Neural cell (in vitro differentiated cells): Measurements from ENCODE around the gene AGAP2.

Experiments used
- CTCF ChIP-seq: fragments of 450-650 bp; IDR thresholded peaks from 2 replicates; pipeline ENCODE4 v1.5.1; 2014; ENCODE audit warnings: antibody characterized with exemption, mild to moderate bottlenecking, moderate library complexity; ENCODE audit not compliant: poor library complexity, severe bottlenecking
- EP300 ChIP-seq: fragments of 450-650 bp; conservative IDR thresholded peaks from 2 replicates; pipeline ENCODE4 v1.6.1; 2014; ENCODE audit warnings: antibody characterized with exemption, mild to moderate bottlenecking, moderate library complexity; ENCODE audit not compliant: poor library complexity, severe bottlenecking
- EZH2 ChIP-seq: fragments of 200-600, 300-800 bp; shearing (Covaris generic), sonication (generic); IDR thresholded peaks from 2 replicates; pipeline ENCODE4 v1.6.1; 2014; ENCODE audit warnings: antibody characterized with exemption, low read length, borderline replicate concordance, mild to moderate bottlenecking; ENCODE audit not compliant: insufficient read depth, poor library complexity, severe bottlenecking
- RAD21 ChIP-seq: fragments of 450-650 bp; conservative IDR thresholded peaks from 2 replicates; pipeline ENCODE4 v1.6.1; 2014; ENCODE audit warnings: antibody characterized with exemption, mild to moderate bottlenecking, moderate library complexity

GRCh38 chr12:57782243-57782607, 43.7 kb upstream of the AGAP2 start:
- TF ChIP-seq RAD21 (no peak), EZH2 (no peak), CTCF (no peak), EP300 (no peak)
